Hematopoietic multipotent progenitor cell treated with erythropoietin and hydrocortisone succinate and interleukin-3 and kit ligand, for 8 days (in vitro differentiated cells): ENCODE data around the gene CABP4.
A peak's percentile ranks its signal among the peaks of the same experiment; 100 is the strongest.

Source experiments
- DNase-seq: peaks from one replicate; pipeline ENCODE4 v3.0.0-alpha.2; 2015

Gene CABP4

GRCh38 chr11:67436459-67437081 lies 18.6 kb upstream of the CABP4 start:
- DNase-seq: peak; percentile 49

DNA sequence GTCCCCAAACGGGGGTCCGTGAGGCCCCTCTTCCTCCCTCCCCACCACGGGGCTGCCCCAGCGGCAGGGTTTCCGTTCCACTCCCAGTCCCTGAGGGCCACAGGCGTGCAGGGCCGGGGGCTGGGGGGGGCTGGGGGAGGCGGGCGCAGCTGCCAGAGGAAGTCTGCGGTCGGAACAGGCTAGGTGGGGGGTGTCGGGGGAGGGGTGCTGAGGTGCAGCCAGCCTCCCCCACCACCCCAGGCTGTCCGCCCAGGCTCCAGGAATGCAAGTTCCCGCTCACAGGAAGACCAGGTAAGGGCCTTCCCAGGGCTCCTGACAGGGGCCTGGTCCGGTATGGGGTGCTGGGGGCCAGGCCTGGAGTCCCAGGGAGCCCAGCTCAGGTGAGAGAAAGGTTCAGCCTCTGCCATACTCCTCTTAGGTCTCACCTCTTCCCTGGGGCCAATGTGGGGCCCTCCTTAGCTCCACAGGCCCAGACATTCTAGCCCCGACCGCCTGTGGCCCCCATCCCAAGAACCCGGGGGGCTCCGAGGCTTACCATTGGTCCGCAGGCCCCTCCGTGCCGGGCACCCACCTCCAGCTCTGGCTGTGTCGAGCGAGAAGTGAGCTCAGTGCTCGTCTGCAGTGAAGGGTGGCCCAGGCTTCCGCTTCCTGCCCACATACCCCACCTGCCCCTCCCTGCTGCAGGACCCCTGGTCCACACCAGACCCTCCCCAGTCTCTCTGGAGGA lies 17.9 kb upstream of the CABP4 start, which contains the start of gene PTPRCAP:
PTPRCAP (minus strand) TSS at position 601 of the 727 bp plus-strand sequence; CDS start at position 538, 63 bp downstream.
- no peak for DNase-seq

DNA sequence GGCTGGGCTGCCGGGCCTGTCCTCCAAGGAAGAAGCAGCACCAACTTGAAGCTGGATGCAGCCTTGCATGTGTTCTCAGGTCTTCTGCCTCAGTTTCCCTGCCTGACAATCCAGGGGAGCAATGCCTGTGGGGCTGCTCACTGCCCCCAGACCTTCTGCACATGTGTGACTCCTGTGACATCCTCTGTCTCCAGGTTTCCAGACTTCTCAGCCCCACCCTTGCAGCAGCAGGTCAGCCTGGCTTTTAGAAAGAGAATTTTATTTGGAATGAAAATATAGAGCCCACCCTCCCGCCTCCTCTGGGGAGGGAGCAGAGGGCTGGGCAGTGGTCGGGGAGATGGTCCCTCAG lies 17.4 kb upstream of the CABP4 start:
- no peak for DNase-seq

- no peak for DNase-seq
Observed at GRCh38 chr11:67438158-67438902, 16.8 kb upstream of the CABP4 start.

- peak; percentile 67 for DNase-seq
Observed at GRCh38 chr11:67439321-67440228, 15.6 kb upstream of the CABP4 start.

- no peak for DNase-seq
Observed at GRCh38 chr11:67440229-67441097, 14.7 kb upstream of the CABP4 start.

- no peak for DNase-seq
Observed at GRCh38 chr11:67441098-67441563, 14.0 kb upstream of the CABP4 start.

DNA sequence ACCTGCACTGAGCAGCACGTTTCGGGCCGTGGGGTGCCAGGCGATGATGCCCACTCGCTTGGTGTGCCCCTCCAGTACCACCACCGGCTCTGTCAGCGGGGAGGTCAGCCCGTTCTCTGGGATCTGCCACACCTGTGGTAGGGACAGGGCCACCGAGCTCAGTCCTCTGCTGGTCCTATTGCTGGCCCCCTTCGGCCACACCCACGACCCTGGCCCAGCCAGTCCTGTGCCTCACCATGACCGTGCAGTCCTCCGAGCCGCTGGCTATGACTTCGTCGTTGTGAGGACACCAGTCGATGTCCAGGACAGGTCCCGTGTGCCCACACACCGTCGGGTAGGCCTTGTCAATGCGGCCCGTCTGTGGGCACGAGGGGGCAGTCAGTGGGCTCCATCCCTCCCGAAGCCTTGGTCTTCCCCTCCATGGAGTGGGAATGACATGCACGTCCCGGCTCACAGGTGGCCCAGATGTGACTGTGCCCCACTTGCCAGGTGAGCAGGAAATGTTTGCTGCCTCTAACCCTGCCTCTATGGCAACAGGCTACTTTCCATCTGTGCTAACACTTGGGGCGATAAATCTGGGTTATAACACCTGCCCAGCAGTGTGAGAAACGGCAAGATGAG lies 13.3 kb upstream of the CABP4 start:
- DNase-seq: no peak

DNA sequence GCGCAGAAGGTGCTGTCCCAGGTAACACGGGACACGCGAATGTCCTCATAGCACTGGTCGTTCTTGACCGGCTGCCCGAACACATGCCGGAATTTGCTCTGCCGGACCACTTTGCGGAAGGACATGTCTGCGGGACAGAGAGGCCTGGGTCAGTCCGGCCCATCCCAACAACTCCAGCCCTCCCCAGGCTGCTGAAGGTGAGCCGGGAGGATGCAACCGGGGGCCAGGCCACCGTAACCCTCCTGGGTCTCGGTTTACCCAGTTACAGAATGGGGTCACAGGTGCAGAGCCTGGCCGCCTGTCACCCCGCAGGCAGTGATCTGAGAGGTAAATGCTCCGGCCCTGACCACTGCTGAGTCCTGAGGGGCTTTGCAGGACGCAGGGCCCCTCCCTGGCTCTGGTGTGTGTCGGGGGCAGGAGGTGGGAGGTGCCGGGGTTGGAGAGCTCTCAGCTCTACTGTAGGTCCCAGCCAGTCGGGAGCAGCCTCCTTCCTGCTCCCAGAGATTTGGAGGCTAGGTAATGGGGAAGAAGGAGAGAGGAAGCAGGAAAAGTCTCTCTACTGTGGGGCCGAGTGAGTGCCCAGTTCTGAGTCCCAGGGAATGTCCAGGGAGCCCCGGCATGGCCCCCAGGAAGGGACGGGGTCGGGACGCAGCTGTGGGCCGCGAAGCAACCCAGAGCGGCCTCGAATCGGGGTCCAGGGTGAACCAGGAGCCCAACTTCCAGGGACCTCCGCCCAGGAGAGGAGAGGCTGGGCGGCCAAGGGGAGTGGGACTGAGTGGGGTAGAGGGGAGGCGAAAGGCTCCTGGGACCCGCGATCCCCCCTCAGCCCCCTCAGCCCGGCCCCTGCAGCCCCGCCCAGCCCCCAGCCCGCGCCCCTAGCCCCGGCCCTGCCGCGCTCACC lies 12.4 kb upstream of the CABP4 start:
- no peak for DNase-seq

- DNase-seq: no peak
Observed at GRCh38 chr11:67445515-67445914, 9.6 kb upstream of the CABP4 start.

DNA sequence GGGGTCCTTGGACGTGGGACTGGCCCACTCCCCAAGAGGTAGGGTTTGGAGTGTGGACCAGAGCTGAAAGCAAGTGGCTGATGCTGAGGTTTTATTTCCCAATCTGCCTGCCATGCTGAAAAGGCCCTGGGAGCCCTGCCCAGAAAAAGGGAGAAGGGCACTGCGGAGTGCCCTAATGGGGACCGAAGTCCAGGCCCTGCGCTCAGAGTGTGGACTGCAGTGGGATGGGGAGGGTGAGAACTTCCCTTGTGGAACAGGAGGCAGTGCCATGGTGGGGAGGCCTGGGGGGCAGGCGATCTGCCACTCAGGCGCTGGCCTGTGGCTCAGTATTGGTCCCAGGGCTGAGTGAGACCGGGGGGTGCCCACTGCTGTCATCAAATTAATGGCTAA lies 6.9 kb upstream of the CABP4 start:
- DNase-seq: no peak

- no peak for DNase-seq
Observed at GRCh38 chr11:67449116-67449844, 5.9 kb upstream of the CABP4 start.

GRCh38 chr11:67450796-67451657 lies 4.1 kb upstream of the CABP4 start:
- no peak for DNase-seq

DNA sequence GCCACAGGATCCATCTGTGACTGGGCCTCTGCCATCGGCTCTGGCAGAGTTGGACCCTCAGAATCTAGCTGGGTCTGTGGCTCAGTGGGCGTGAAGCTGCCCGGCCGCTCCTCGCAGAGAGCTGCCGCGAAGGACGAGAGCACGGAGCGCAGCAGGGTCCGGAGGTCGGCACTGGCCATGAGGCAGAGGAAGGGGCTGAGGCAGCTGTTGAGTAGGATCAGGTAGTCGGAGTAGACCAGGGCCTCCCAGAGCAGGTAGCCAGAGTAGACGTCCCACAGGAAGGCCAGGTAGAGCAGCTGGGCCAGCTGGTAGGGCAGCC lies 3.5 kb upstream of the CABP4 start:
- no peak for DNase-seq

GRCh38 chr11:67452141-67452952 lies 2.8 kb upstream of the CABP4 start, which contains the start of gene GPR152:
Gene GPR152 (minus strand): TSS chr11:67452729. CDS start chr11:67452724, 5 bp downstream.
- DNase-seq: no peak

GRCh38 chr11:67453816-67454732 lies 1.1 kb upstream of the CABP4 start:
- no peak for DNase-seq
